Cerebellar nuclear complex (tissue), 1 donor: ENCODE data around the gene ASAP2.

Experiments
- DNase-seq, 2 experiments: peaks; one replicate each; lab custom pipeline; 2025; lab: John Stamatoyannopoulos, UW

ASAP2 gene

GRCh38 chr2:9275399-9275798, 68.8 kb downstream of the ASAP2 start:
- no peak for DNase-seq

- no peak for DNase-seq
Measured at GRCh38 chr2:9276074-9276473, 69.5 kb downstream of the ASAP2 start.

GRCh38 chr2:9276901-9277451, 70.4 kb downstream of the ASAP2 start:
- DNase-seq = no peak

- DNase-seq = no peak
Measured at GRCh38 chr2:9278439-9278838, 71.8 kb downstream of the ASAP2 start.

GRCh38 chr2:9279426-9279825, 72.8 kb downstream of the ASAP2 start:
- no peak for DNase-seq

- DNase-seq = no peak
Measured at GRCh38 chr2:9280224-9280623, 73.6 kb downstream of the ASAP2 start.

GRCh38 chr2:9281145-9281544, 74.5 kb downstream of the ASAP2 start:
- no peak for DNase-seq

- DNase-seq = no peak
Measured at GRCh38 chr2:9282128-9283112, 75.8 kb downstream of the ASAP2 start.

GRCh38 chr2:9284521-9285297, 78.1 kb downstream of the ASAP2 start:
- DNase-seq = no peak

- DNase-seq = no peak
Measured at GRCh38 chr2:9285385-9285920, 78.8 kb downstream of the ASAP2 start.

GRCh38 chr2:9285921-9286320, 79.3 kb downstream of the ASAP2 start:
- no peak for DNase-seq

GRCh38 chr2:9286554-9287399, 80.2 kb downstream of the ASAP2 start:
- DNase-seq = no peak

- no peak for DNase-seq
Measured at GRCh38 chr2:9287400-9288045, 80.9 kb downstream of the ASAP2 start.

- no peak for DNase-seq
Measured at GRCh38 chr2:9288233-9288632, 81.6 kb downstream of the ASAP2 start.

- DNase-seq = no peak
Measured at GRCh38 chr2:9288681-9289338, 82.2 kb downstream of the ASAP2 start.

GRCh38 chr2:9291331-9291730, 84.7 kb downstream of the ASAP2 start:
- no peak for DNase-seq

GRCh38 chr2:9291866-9292265, 85.3 kb downstream of the ASAP2 start:
- no peak for DNase-seq

- no peak for DNase-seq
Measured at GRCh38 chr2:9292426-9292825, 85.8 kb downstream of the ASAP2 start.

- DNase-seq = no peak
Measured at GRCh38 chr2:9294764-9295163, 88.2 kb downstream of the ASAP2 start.

GRCh38 chr2:9296559-9296958, 89.9 kb downstream of the ASAP2 start:
- no peak for DNase-seq
